Adipose tissue (tissue), 3 donors: ENCODE results near the gene EHF. TPM values are rescaled to one million over a fixed set of nuclear protein-coding genes. Genes with fewer than 3 reads are reported as not detected.

Experiments
- H3K27ac ChIP-seq: one replicate; pipeline ENCODE4 v1.5.1; 2013; ENCODE audit warnings: low read depth, low read length
- WGBS, 3 donors: extraction: QIAGEN DNeasy Blood & Tissue Kit; methylation state at CpG; one replicate each; pipeline ENCODE4 v1.1.7; 2013; 5-methylcytosine and 5-hydroxymethylcytosine counted together
- polyA plus RNA-seq, 3 donors: library from polyadenylated mRNA; stranded (reverse); fragments of 200-250 nt; gene quantifications; one replicate each; pipeline ENCODE4 v1.2.3, GENCODE V29; 2013
- donor health status: healthy with polysubstance abuse.
- donor health status: Bipolar disorder and iron deficiency.
- donor health status: healthy.

The EHF gene
- polyA plus RNA-seq, 3 donors: 1.4 to 14.9 TPM; not detected in 1

DNA sequence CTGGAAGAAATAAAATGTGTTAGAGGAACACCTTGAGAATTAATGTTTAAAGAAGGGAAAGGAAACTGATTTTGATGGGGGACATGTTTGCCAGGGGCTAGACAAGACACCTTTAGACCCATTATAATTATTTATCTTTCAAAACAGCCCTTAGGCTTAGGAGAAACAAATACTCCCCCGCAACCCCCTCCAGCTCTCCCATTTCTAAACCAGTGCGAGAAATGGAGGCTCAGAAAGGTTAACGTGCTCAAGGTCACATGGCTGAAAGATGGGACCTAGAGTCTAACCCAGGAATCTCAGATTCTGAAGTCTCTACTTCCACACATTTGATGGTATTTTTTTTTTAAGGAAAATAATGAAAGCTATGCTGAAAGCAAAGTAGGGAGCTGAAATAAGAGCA is 18.0 kb downstream of the EHF start:
- H3K27ac ChIP-seq: no peak overlapping the region
- 51 to 77% (median 68%) methylated on average over 3 of the region's 3 CpGs for WGBS, 3 donors

DNA sequence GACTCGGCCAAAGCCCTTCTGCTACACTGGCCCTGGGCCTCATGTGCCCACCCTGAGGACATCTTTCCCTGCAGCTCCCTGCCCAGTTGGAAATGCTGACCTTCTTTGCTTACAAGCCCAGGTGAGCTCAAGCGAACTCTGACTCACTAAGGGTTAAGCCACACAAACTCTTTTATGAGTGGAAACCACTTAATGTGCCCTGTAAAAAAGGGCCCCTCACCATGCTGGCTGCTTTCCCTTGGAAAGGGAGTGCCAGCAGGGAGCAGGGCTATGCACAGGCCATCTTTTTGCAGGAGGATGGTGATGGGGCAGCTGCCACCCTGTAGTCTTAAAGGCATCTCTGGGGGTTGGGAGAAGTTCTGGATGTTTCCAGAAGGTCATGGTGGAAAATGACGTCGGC is 18.7 kb downstream of the EHF start:
- WGBS, 3 donors: 46 to 78% (median 67%) methylated on average over 4 of the region's 4 CpGs
- H3K27ac ChIP-seq: no peak overlapping the region

DNA sequence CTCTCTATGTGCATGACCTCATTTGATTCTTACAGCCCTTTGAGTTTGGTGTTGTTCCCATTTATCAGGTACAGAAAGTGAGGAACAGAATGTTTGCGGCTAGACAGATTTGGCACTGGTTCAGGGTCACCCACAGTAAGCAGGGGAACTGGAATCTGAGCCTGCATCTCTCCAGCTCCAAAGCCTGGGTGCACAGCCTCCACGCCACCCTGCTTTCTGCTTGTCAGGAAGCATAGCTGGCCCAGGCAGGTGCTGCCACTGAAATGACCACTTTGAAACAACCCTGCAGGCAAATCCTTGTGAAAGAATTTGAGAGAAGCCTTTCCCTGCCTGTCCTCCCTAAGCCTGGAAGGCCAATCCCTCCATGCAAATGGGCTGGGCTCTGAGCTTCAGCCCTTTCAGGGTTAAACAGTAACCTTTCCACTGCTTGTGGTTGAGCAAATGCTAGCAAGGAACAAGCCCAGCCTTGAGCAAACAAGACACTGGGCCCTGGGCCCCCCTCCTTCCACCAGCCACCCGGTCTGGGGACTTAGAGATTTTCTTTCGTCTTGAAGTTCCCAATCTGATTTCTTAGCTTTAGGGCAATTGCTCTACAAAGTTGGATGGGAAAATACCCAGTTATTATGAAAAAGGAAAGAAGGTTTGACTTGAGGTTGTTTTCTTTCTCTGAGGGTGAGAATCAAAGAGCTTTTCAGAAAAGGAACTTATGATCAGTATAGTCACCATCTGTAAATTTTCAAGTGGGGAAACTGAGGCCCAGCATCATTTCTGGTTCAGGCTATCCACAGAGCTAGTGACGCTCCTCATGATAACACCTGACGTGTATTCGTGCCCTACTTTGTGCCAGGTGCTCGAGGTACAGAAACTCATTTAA is 19.4 kb downstream of the EHF start:
- no peak overlapping the region for H3K27ac ChIP-seq
- 41 to 76% (median 65%) methylated on average over 8 of the region's 8 CpGs for WGBS, 3 donors

DNA sequence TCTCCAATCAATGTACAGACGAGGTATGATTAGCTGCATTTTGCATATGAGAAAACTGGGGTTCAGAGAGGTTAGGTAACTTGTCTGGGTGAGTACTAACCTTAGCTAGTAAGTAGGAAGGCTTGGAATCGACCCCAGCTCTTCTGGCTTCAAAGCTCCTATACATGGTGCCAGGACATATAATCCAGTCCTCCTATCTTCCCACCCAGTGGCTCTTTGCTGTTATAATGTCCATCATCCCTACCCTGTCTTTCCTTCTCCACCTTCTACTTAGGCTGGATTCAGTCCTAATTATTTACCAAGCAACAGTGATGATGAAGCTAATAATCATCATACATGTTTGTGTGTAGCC is 20.0 kb downstream of the EHF start:
- 26 to 75% (median 62%) methylated on average over 2 of the region's 2 CpGs for WGBS, 3 donors
- H3K27ac ChIP-seq: no peak overlapping the region

DNA sequence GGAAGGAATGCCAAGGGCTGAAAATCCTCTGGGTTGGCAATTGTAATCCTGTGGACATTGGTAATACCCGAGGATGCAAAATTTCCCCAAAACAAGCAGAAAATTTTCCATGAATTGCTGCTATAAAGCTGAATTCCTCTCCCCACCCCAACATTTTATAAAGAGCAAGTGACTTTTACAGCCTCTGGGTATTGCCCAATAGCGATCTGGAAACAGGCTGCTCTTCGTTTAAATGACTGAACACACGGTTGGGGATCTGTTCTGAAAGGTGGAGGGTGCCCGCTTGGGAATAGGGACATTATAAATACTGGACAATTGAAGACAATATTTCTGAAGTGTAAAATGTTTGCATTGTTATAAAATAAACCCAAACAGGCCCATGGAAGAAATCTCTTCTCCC is 20.6 kb downstream of the EHF start:
- 32 to 64% (median 60%) methylated on average over 5 of the region's 5 CpGs for WGBS, 3 donors
- no peak overlapping the region for H3K27ac ChIP-seq

DNA sequence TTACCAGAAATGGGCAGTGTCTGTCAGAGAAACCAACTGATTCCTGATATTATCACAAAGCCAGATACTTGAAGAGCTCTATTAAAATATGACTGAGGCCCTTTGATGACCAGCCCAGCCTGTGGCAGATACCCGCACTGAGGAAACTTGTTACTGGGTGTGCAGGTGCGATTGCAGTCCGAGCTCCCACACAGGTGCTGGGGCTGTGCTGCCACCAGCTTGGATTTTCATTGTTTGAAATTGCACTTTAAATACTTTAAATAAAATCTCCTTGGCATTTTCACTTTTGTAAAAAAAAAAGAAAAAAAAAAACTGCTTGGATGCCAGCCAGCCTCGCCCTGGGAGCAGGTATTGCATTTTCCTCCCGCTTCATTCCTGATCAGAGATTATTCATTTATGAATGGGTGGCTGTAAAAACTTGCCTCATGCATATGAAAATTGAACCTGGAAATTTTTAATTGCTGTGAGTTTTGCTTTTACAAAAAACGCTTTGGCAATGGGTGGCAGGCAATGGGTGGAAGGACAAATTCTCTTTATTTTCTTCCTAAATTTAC is 21.2 kb downstream of the EHF start:
- WGBS, 3 donors: 20 to 85% (median 81%) methylated on average over 6 of the region's 6 CpGs
- H3K27ac ChIP-seq: no peak overlapping the region

DNA sequence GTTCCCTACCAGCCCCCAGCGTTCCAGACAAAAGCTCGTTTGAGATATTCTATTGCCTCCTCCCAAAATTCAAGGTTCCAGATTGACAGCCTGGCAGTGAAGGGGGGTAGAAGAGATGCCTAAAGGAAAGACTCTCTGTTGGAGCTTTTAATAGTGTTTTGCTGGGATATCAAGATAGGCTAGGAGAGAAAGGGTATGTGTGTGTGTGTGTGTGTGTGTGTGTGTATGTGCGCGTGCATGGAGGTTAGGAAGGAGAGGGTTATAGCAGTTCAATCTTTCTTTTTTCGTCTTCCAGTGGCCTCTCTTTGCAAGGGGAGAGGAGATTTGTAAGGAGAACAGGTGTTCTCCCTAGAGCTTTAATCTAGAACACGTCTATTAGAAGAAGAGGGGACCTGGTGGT is 22.0 kb downstream of the EHF start:
- H3K27ac ChIP-seq: no peak overlapping the region
- 55 to 91% (median 84%) methylated on average over 6 of the region's 6 CpGs for WGBS, 3 donors

DNA sequence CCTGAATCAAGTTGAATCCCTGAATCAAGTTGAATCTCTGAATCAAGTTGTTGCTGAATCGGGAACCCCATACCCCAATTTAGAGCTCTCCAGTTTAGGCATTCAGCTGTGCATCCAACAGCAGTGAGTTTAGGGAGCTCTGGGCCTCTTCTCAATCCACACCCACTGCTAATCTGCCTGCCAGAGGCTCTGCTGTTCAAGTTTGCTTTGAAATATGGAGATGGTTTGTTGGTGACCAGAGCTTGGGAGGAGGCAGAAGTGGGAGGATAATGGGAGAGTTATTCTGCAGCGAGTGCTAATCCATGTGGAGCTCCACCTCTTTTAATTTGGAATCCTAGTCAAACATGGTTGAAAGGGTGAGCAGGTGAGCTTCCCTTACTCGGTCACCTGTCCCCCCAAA is 22.4 kb downstream of the EHF start:
- H3K27ac ChIP-seq: no peak overlapping the region
- 66 to 84% (median 76%) methylated on average over 3 of the region's 3 CpGs for WGBS, 3 donors

DNA sequence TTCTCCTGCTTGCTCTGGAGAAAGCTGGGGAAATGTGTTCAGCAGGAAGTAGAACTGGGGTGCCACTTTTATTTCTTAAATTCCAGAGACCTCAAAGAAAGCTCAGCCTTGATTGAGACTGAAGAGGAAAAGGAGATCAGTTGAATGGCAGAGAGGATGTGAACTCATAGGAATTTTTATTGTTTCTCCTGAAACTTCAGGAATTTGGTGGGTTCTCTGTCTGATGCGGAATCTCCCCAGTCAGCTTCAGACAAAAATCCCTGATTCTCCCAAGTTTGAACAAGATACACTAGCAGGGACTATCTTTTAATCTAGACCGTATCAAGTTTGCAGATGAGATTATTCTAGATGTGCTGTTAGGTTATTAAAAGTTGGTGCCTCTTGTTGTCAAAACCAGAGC is 23.0 kb downstream of the EHF start:
- no peak overlapping the region for H3K27ac ChIP-seq
- 84 to 92% (median 89%) methylated on average over 2 of the region's 2 CpGs for WGBS, 3 donors

DNA sequence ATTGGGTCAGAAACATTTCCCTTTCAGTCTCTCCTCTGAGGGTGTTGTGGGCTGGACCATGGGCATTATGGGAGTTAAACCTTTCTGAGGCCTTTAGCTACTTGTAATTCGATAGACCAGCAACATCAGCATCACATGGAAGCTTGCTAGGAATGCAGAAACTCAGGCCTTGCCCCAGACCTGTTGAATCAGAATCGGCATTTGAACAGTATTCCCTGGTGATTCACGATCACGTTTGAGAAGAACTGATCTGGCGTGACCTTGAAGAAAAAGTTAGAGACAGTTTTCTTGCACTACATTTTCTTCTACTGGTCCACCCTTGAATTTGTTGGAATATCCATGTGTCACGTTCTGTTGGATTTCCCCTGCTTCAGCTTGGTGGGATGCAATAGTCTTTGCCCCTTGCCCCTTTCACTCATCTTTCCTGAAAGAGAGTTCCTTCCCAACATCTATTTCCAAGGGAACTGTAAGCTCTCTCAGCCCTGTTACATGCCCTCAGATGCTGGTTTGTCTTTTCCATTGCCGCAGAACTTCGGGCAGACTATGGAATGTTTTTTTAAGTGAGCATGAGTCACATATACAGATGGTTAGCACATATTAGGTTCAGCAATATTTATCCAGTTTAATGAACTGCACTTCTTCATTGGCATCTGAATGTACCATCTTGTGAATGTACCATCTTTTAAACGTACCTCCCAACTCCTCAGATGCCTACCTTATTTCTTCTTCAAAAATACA is 23.9 kb downstream of the EHF start:
- H3K27ac ChIP-seq: no peak overlapping the region
- WGBS, 3 donors: 73 to 79% (median 78%) methylated on average over 9 of the region's 9 CpGs

DNA sequence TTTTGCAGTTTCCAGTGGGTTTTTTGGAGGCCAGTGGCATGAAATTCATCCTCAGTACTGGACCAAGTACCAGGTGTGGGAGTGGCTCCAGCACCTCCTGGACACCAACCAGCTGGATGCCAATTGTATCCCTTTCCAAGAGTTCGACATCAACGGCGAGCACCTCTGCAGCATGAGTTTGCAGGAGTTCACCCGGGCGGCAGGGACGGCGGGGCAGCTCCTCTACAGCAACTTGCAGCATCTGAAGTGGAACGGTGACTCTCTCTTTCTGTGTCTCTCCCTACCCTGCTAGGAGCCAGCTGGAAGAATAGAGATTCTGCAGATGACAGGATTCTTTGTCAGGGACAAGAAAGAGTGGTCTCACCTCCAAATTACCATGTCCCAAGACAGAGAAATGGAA is 25.5 kb downstream of the EHF start:
- H3K27ac ChIP-seq: no peak overlapping the region
- 90 to 94% (median 92%) methylated on average over 8 of the region's 8 CpGs for WGBS, 3 donors

DNA sequence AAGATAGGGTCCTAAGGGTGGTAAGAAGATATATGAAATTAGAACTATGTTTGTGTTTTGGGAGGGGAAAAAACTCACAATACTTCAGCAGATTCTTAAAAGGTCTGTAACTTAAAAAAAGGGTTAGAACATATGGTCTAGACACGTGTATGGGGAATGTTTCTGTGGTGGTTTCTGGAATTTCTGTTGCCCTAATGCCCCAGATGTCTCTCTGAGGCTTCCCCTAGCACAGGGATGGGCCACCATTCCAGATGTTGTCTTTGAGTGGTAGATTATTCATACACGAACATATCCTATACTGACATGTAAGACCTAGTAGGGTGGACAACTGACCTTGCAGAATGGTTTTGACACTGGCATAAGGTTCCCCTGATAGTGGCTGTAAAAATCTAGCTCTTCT is 26.2 kb downstream of the EHF start:
- no peak overlapping the region for H3K27ac ChIP-seq
- 71 to 84% (median 73%) methylated on average over 2 of the region's 2 CpGs for WGBS, 3 donors

DNA sequence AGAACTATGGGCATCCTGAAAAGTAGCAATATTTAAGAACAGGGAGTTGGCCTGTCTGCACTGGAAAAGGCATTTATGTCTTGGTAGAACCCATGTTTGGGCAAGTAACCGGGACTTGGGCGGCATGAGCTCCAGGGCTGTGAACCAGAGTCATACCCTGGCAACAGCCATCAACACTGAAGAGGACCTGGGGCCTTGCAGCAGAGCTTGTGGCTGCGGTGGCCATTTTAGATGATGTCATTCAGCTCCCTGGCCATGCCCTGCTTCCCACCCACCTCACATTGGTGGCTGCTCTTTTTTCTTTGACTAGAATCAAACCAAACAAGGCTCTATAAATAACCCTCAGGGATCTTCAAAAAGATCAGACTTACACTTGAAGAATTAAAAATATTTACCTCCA is 26.6 kb downstream of the EHF start:
- WGBS, 3 donors: 91 to 97% (median 94%) methylated on average over 3 of the region's 3 CpGs

DNA sequence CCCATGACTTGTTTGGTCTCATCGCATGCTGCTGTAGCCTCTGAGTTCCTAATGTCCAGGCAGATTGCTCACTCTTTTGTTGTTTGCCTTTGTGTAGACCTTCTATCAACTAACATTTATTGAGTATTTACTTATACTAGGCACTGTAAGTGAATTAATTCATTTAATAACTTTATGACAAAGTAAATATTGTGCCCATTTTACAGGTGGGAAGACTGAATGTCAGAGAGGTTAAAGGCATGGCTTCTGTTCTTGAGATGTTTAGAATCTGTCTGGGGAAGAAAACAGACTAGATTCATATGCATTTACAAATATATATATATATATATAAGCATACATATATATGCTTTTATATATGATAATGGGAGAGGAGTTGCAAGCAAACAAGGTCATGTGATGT is 27.1 kb downstream of the EHF start:
- no peak overlapping the region for H3K27ac ChIP-seq
- 91 to 96% (median 94%) methylated on average over 1 of the region's 1 CpG for WGBS, 3 donors

More for the DNA sequence above, 26.6 kb downstream of the EHF start:
- H3K27ac ChIP-seq: no peak overlapping the region

DNA sequence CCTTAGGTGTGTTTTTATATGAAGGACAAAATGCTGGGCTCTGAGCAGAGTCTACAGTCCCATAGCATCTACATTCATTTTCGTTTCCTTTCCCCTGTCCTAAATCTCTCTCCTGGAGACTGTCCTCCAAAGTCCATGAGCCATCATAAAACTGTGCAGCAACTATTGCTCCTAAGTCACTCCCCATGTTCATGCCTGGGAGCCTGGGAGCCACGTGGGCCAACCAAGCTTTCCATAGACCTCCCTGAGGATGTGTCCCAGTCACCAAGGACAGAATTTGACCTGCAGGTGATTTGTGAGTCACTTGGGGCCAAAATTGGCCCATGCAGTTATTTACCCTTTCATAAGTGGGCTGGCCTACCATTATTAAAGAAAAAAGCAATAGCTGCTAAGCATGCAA is 28.7 kb downstream of the EHF start:
- no peak overlapping the region for H3K27ac ChIP-seq
- WGBS, 3 donors: 44 to 72% (median 66%) methylated on average over 2 of the region's 2 CpGs

DNA sequence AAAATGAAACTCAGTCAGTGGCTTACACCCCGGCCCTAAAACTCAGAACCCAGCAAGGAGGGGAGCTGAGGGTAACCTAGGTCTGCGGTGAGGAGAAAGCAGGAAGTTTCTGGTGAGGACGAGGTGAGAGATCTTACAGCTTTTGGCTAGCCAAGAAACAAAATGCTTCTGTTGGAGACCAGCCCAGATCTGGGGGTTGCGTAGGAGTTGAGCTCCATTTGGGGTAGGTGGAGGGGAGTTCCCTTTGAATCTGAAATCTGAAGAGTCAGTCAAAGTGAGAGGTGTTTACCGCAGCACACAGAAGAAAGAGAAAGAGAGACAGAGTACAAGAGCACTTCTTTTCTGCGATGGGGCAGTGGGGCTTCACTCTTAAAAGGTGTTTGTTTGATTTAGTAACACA is 29.6 kb downstream of the EHF start:
- 19 to 72% (median 35%) methylated on average over 6 of the region's 6 CpGs for WGBS, 3 donors

DNA sequence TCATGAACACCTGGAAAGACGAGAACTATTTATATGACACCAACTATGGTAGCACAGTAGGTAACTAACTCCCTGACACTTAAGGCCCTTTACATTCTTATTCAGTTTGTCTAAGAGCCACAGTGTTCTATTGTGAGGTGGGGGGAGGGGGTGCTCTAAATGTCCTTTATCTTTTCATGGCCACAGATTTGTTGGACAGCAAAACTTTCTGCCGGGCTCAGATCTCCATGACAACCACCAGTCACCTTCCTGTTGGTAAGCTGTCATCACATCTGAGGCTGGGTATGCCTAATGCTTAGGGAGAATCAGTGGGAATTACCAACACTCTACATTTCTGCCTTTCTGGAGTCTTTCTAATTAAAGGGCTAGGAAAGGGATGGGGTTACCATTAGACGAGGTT is 30.7 kb downstream of the EHF start:
- no peak overlapping the region for H3K27ac ChIP-seq
- 62 to 67% (median 67%) methylated on average over 3 of the region's 3 CpGs for WGBS, 3 donors

More for the DNA sequence above, 29.6 kb downstream of the EHF start:
- no peak overlapping the region for H3K27ac ChIP-seq

DNA sequence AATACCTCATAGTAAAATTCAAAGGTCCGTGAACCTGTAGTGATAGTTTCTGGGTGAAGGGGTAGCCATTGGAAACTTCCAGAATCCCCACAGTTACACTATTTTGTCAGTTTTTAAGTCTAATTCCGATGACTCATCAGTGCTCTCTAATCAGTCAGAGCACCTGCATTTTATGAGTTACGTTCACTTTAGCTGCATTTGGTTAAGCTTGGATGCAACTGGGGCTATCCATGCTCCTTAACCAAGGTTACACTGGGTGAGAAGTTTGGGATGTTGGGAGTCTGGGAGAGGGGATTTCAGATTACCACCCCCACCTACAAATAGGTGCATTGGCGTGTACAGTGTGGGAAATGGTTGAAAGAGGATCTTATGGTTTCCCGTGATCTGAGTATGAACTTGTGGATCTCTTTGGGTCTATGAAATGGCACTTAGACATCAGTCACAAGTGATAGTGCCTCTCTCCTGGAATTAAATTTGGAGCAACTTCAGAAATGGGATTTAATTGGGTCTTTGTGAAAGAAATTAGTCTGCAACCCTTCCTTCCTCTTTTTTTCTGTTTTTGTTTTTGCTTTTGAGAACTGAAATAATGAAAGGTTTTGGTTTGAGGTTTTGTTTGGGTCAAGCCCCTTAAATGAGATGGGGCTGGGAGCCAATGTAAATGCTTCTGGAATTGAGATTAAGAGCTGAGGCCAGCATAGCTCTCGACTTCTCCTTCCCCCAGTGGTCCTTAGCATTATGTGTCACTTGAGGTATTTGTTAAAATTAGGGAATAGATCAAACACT is 31.5 kb downstream of the EHF start:
- 78 to 82% (median 80%) methylated on average over 6 of the region's 6 CpGs for WGBS, 3 donors
- no peak overlapping the region for H3K27ac ChIP-seq

DNA sequence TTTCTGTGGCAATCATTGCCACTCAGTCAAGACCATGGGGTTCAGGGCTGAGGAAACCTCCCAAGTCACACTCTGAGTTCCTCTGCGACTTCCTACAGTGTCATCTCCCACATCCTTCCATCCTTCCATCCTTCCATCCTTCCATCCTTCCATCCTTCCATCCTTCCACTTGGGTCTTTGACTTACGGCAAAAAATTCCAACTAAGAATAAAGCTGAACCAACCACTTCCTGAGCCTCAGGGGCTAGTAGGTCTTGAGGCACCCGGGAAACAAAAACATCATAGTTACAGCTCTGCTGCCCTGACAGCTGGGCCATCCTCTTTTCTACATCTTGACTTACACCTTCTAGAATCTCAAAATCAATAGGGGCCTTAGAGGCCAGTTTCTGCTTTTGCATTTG is 32.1 kb downstream of the EHF start:
- WGBS, 3 donors: 75 to 92% (median 85%) methylated on average over 3 of the region's 3 CpGs
- H3K27ac ChIP-seq: no peak overlapping the region
